ENCODE measurements around the gene LRRC59.

GRCh38 chr17:50337956-50338355, 59.4 kb downstream of the LRRC59 start:
- TF ChIP-seq TSHZ2 (CRISPR knock-in tag; IDR thresholded peaks at IDR 0.05) (no peak), CREB5 (CRISPR knock-in tag; IDR thresholded peaks at IDR 0.05; ENCODE audit: low read depth) (no peak), CSRNP3 (CRISPR knock-in tag; IDR thresholded peaks at IDR 0.05) (no peak), TCF4 (CRISPR knock-in tag; IDR thresholded peaks at IDR 0.05; ENCODE audit: borderline replicate concordance) (no peak), PPARA (CRISPR knock-in tag; IDR thresholded peaks at IDR 0.05; ENCODE audit: borderline replicate concordance) (no peak), RARB (CRISPR knock-in tag; IDR thresholded peaks at IDR 0.05) (no peak), ZNF70 (CRISPR knock-in tag; IDR thresholded peaks at IDR 0.05) (no peak), GLIS3 (CRISPR knock-in tag; IDR thresholded peaks at IDR 0.05) (no peak)
- TF ChIP-seq, protein P1, sequence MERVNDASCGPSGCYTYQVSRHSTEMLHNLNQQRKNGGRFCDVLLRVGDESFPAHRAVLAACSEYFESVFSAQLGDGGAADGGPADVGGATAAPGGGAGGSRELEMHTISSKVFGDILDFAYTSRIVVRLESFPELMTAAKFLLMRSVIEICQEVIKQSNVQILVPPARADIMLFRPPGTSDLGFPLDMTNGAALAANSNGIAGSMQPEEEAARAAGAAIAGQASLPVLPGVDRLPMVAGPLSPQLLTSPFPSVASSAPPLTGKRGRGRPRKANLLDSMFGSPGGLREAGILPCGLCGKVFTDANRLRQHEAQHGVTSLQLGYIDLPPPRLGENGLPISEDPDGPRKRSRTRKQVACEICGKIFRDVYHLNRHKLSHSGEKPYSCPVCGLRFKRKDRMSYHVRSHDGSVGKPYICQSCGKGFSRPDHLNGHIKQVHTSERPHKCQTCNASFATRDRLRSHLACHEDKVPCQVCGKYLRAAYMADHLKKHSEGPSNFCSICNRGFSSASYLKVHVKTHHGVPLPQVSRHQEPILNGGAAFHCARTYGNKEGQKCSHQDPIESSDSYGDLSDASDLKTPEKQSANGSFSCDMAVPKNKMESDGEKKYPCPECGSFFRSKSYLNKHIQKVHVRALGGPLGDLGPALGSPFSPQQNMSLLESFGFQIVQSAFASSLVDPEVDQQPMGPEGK (CRISPR knock-in tag; IDR thresholded peaks at IDR 0.05; ENCODE audit: borderline replicate concordance): no peak
